GM12878 (cell line): ENCODE results near the gene OVOL3. TPM values are rescaled to one million over a fixed set of nuclear protein-coding genes. Genes with fewer than 3 reads are reported as not detected.
"Not testable (repeated sequence)": the region's sequence is repeated elsewhere in the genome, so short reads cannot be mapped to it uniquely, and the experiment has no call there.

Experiments
- ATAC-seq: fragments of 200-7000 bp; cut with Tn5 transposase; 3 replicates; pipeline ENCODE4 v1.9.1; 2020; ENCODE audit warnings: mild to moderate bottlenecking, moderate library complexity
- BruUV-seq: library from RNA; stranded (reverse); fragments of 400-500 nt; replicated peaks from 2 replicates; lab custom pipeline; 2021; lab: Mats Ljungman, UMichigan
- CTCF ChIA-PET: fragments of 300-600 bp; sonication (Branson Sonifier 250); formaldehyde crosslinking; extraction: SDS; loops from one replicate; lab custom pipeline; 2021; ENCODE audit warnings: inconsistent platforms; lab: Yijun Ruan, JAX
- POLR2A ChIA-PET: fragments of 350-600 bp; formaldehyde crosslinking; extraction: SDS; loops from one replicate; lab custom pipeline; 2021; ENCODE audit warnings: inconsistent platforms; lab: Charles Lee
- RAD21 ChIA-PET: fragments of 300-600 bp; sonication (Branson Sonifier 250); formaldehyde crosslinking; loops from one replicate; lab custom pipeline; 2023; ENCODE audit warnings: antibody characterized with exemption; ENCODE audit not compliant: unreplicated experiment; lab: Charles Lee
- SMC1A ChIA-PET: fragments of 300-600 bp; sonication (Branson Sonifier 250); formaldehyde crosslinking; loops from one replicate; lab custom pipeline; 2023; ENCODE audit not compliant: unreplicated experiment, uncharacterized antibody; lab: Charles Lee
- DNase-seq: peaks from one replicate; pipeline ENCODE4 v3.0.0-alpha.2; 2011; ENCODE audit warnings: low read depth, low spot score
- FAIRE-seq: peaks from 3 replicates; lab custom pipeline; 2011; peaks lifted over from hg19 to GRCh38; lab: Jason Lieb, UNC
- H2AFZ ChIP-seq: 2 replicates; pipeline ENCODE4 v1.6.0; 2011; ENCODE audit warnings: low read depth, low read length, control low read depth; ENCODE audit not compliant: control insufficient read depth
- H3K27ac ChIP-seq: 2 replicates; pipeline ENCODE4 v1.5.1; 2011; ENCODE audit warnings: control low read depth; ENCODE audit not compliant: control insufficient read depth, insufficient read depth
- H3K27me3 ChIP-seq, 2 experiments: replicated peaks in 1 of 2; 2 replicates each; pipeline versions ENCODE4 v1.6.0 to v1.6.1; 2011; ENCODE audit warnings: low read length in 1 of 2; ENCODE audit not compliant: control insufficient read depth in 2 of 2, insufficient read depth in 2 of 2
- H3K36me3 ChIP-seq, 2 experiments: 2 replicates each; pipeline ENCODE4 v1.5.1; 2011; ENCODE audit warnings: low read length in 1 of 2; ENCODE audit not compliant: control insufficient read depth in 2 of 2, insufficient read depth in 2 of 2
- H3K4me1 ChIP-seq: 2 replicates; pipeline ENCODE4 v1.6.1; 2011; ENCODE audit warnings: mild to moderate bottlenecking, low read length, moderate library complexity, mixed read lengths; ENCODE audit not compliant: control insufficient read depth, insufficient read depth
- H3K4me2 ChIP-seq: 2 replicates; pipeline ENCODE4 v1.6.0; 2011; ENCODE audit warnings: control low read depth; ENCODE audit not compliant: control insufficient read depth, insufficient read depth
- H3K4me3 ChIP-seq: fragments of 200-600 bp; sonication (generic); 2 replicates; pipeline ENCODE4 v1.5.1; 2016
- H3K79me2 ChIP-seq: 2 replicates; pipeline ENCODE4 v1.6.0; 2011; ENCODE audit warnings: low read length; ENCODE audit not compliant: control insufficient read depth, insufficient read depth
- H3K9ac ChIP-seq: 2 replicates; pipeline ENCODE4 v1.8.0; 2011; ENCODE audit warnings: low read length, control low read depth, mixed read lengths; ENCODE audit not compliant: control insufficient read depth, insufficient read depth
- H3K9me3 ChIP-seq: replicated peaks from 3 replicates; pipeline ENCODE4 v1.5.1; 2011; ENCODE audit warnings: mild to moderate bottlenecking, low read length; ENCODE audit not compliant: control insufficient read depth, insufficient read depth
- H4K20me1 ChIP-seq: 2 replicates; pipeline ENCODE4 v1.6.0; 2011; ENCODE audit not compliant: control insufficient read depth, insufficient read depth
- CBX5 ChIP-seq: sonication (generic); IDR thresholded peaks from 2 replicates; pipeline ENCODE4 v1.6.1; 2016; ENCODE audit warnings: low read depth, moderate library complexity, mild to moderate bottlenecking, inconsistent platforms
- CHD2 ChIP-seq: IDR thresholded peaks from 2 replicates; pipeline ENCODE4 v1.6.1; 2011; ENCODE audit warnings: low read depth, low read length, improper control_type of control experiment, borderline replicate concordance
- NR2F1 ChIP-seq: fragments of 450-650 bp; conservative IDR thresholded peaks from 2 replicates; pipeline ENCODE4 v1.6.1; 2017; ENCODE audit warnings: mild to moderate bottlenecking
- POLR2A ChIP-seq: IDR thresholded peaks from 2 replicates; pipeline ENCODE4 v1.6.1; 2011; ENCODE audit warnings: low read depth, mild to moderate bottlenecking, low read length
- WGBS: methylation state at CpG from one replicate; pipeline ENCODE4 v1.1.6; 2016; ENCODE audit warnings: low lambda C conversion rate; ENCODE audit not compliant: insufficient replicate concordance, insufficient coverage; ENCODE audit errors: missing lambda C conversion rate; 5-methylcytosine and 5-hydroxymethylcytosine counted together
- in situ Hi-C: fragments of 300-500 bp; cut with MboI; formaldehyde crosslinking; loops from 9 replicates; pipeline ENCODE4 v1.14.3; 2018; ENCODE audit warnings: mixed read lengths
- intact Hi-C: fragments of 100-400 bp; cut with micrococcal nuclease; formaldehyde crosslinking; loops from one replicate; pipeline ENCODE4 v1.14.2; 2022; ENCODE audit not compliant: unreplicated experiment
- polyA plus RNA-seq, 11 experiments: library from polyadenylated mRNA; depleted of rRNA in 4 of 11; unstranded in 6 of 11; stranded (reverse) in 5 of 11; fragments of >200 nt; fragmentation: Nextera tagmentation in 4 of 11; fragmentation: Illumina TruSeq in 1 of 11; extraction: Ambion mirVana in 4 of 11; extraction: Trizol in 1 of 11; gene quantifications; 1 replicate in 1 of 11; 2 replicates in 10 of 11; pipeline versions ENCODE4 v1.2.1 to v1.2.3, GENCODE V29; 2011 to 2016; ENCODE audit warnings: inconsistent platforms in 2 of 11, missing spikeins in 2 of 11, low read depth in 1 of 11
- total RNA-seq, 4 experiments: library from RNA; depleted of rRNA in 3 of 4; stranded (reverse); fragments of >200 nt in 3 of 4; fragmentation: Illumina TruSeq in 1 of 4; extraction: Trizol in 1 of 4; gene quantifications; 2 replicates each; pipeline versions ENCODE4 v1.2.1 to v1.2.3, GENCODE V29; 2013 to 2021

Gene OVOL3
- total and polyA plus RNA-seq, 10 of the 15 experiments (the other 5 are each of a cell fraction or from before 2014, with no cell fraction given): 0.43 TPM; not detected in 9

- no peaks in the 10 kb centered on the region for H4K20me1 ChIP-seq
- POLR2A ChIA-PET: interaction anchor here (0.6 to 2.5 kb wide), 8 partner anchors 10 to 1133 kb away, joined by 3 to 12 read pairs (median 5); partner anchors contain the start of genes ALKBH6, CAPNS1, POLR2I and TBCB
- peaks cover 11% of the 10 kb centered on the region for H3K4me1 ChIP-seq
- DNase-seq: no peak
- in situ Hi-C loops: loop anchor here (5.0 to 10.0 kb wide), 2 partner anchors 44 to 966 kb away; no protein-coding TSS in a partner anchor
- peaks cover 0 to 4% of the 10 kb centered on the region in 2 experiments; a peak in 1 of 4 replicates for H3K36me3 ChIP-seq
- H3K27ac ChIP-seq: peak overlapping the region; percentile 81
- peak overlapping the region; percentile 70 for H3K4me2 ChIP-seq
- TF ChIP-seq CHD2 (no peak), POLR2A (no peak), NR2F1 (no peak), CBX5 (0 out of 2 replicates have a peak, but pooled peaks have one; percentile 46)
- TF ChIP-seq, all 136 proteins: peak for 1
- no peak for FAIRE-seq
- Histone ChIP-seq H2AFZ (peak overlapping the region; percentile 98), H3K4me3 (peak overlapping the region; percentile 77), H3K79me2 (no peaks in the 10 kb centered on the region), H3K9me3 (no peaks in the 10 kb centered on the region), H3K27me3 (no peaks in the 10 kb centered on the region), H3K9ac (peak overlapping the region; percentile 74)
- intact Hi-C loops: loop anchor here (10.0 kb wide), 1 partner anchor 1086 kb away; the partner anchor contains the start of genes ZNF383 and ZNF585B
- ATAC-seq: peak; percentile 20
- BruUV-seq: TSS peak; percentile 85
- WGBS: 1% methylated on average over 10 of the region's 10 CpGs
- SMC1A ChIA-PET: interaction anchor here (0.6 to 5.9 kb wide), 11 partner anchors 8 to 87 kb away, joined by 3 to 38 read pairs (median 5); partner anchors contain the start of genes POLR2I, TBCB and ZNF146
- CTCF ChIA-PET: interaction anchor here (0.7 to 5.5 kb wide), 21 partner anchors 9 to 1089 kb away, joined by 3 to 76 read pairs (median 4); partner anchors contain the start of genes CAPNS1, POLR2I, TBCB and THAP8
- RAD21 ChIA-PET: interaction anchor here (0.8 to 6.9 kb wide), 14 partner anchors 8 to 949 kb away, joined by 3 to 69 read pairs (median 4); partner anchors contain the start of genes CAPNS1, POLR2I, TBCB and THAP8
Measured at GRCh38 chr19:36128392-36128736, 17.4 kb downstream of the OVOL3 start.

- H3K4me1 ChIP-seq, H3K27ac ChIP-seq, POLR2A ChIA-PET, H3K4me2 ChIP-seq, H3K79me2 ChIP-seq, H3K4me3 ChIP-seq, FAIRE-seq, H4K20me1 ChIP-seq, BruUV-seq, H3K9ac ChIP-seq, intact Hi-C loops, DNase-seq, H3K9me3 ChIP-seq, H2AFZ ChIP-seq, H3K27me3 ChIP-seq, ATAC-seq, H3K36me3 ChIP-seq: not testable (repeated sequence)
- ChIA-PET RAD21 (interaction anchor here (0.9 to 6.9 kb wide), 2 partner anchors 37 to 83 kb away, joined by 3 to 69 read pairs; partner anchors contain the start of gene ZNF565), CTCF (interaction anchor here (0.8 to 1.1 kb wide), 2 partner anchors 37 to 38 kb away, joined by 3 read pairs; no protein-coding TSS in a partner anchor), SMC1A (interaction anchor here (0.8 to 5.9 kb wide), 3 partner anchors 12 to 38 kb away, joined by 3 to 38 read pairs (median 3); partner anchors contain the start of gene COX7A1)
- in situ Hi-C loops: loop anchor here (10.0 kb wide), 1 partner anchor 1464 kb away; the partner anchor contains the start of genes ZNF540 and ZNF571
- 15% methylated on average over 6 of the region's 6 CpGs for WGBS
Measured at GRCh38 chr19:36131221-36131620, 20.3 kb downstream of the OVOL3 start.

- H2AFZ ChIP-seq, H3K27ac ChIP-seq, H3K27me3 ChIP-seq, SMC1A ChIA-PET, intact Hi-C loops, H3K4me2 ChIP-seq, H3K4me1 ChIP-seq, ATAC-seq, DNase-seq, H3K79me2 ChIP-seq, H3K9ac ChIP-seq, H4K20me1 ChIP-seq, FAIRE-seq, H3K36me3 ChIP-seq, RAD21 ChIA-PET, POLR2A ChIA-PET, H3K9me3 ChIP-seq, BruUV-seq, H3K4me3 ChIP-seq: not testable (repeated sequence)
- in situ Hi-C loops: loop anchor here (10.0 kb wide), 1 partner anchor 1460 kb away; the partner anchor contains the start of genes ZNF540 and ZNF571
- 69% methylated on average over 4 of the region's 4 CpGs for WGBS
- CTCF ChIA-PET: interaction anchor here (1.3 to 6.3 kb wide), 2 partner anchors 7 to 9 kb away, joined by 4 to 37 read pairs; no protein-coding TSS in a partner anchor
Measured at GRCh38 chr19:36134867-36135266, 23.9 kb downstream of the OVOL3 start.
